Measurements from ENCODE around the gene SST. TPM values are rescaled to one million over a fixed set of nuclear protein-coding genes. Genes with fewer than 3 reads are reported as not detected.

The SST gene
- total and polyA plus RNA-seq, 10 of the 15 experiments (the other 5 are each of a cell fraction or from before 2014, with no cell fraction given) = 0.35 to 0.38 TPM; not detected in 8

DNA sequence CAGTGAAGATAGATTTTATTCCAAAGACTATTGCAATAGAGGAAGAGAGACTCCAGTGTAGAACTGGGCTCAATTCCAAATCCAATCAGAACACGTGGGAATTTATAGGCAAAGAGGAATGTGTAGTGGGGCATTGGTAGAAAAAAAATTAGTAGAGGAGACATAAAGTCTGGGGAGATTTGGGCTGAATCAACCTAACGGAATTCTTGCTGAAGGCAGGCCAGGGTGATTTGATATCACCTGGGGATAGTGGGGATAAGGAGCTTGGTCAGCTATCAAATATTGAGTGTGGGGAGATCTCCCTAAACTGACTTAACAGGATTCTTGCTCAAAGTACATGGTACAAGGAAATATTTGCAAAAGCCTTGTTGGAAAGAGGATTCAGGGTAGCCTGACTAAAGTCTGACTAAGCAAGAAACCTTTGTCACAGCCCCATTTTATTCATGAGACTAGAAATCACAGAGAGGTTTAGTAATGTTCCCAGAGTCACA is 29.6 kb downstream of the SST start:
- Histone ChIP-seq H3K36me3 (ENCODE audit: control insufficient read depth in 2 of 2, insufficient read depth in 2 of 2, low read length in 1 of 2) (no peaks in the 10 kb centered on the region), H3K4me3 (no peak overlapping the region), H3K27me3 (replicated peaks in 1 of 2; ENCODE audit: control insufficient read depth in 2 of 2, insufficient read depth in 2 of 2, low read length in 1 of 2) (no peaks in the 10 kb centered on the region; a peak in 2 of 4 replicates), H3K27ac (ENCODE audit: control insufficient read depth, insufficient read depth) (no peak overlapping the region), H3K4me2 (ENCODE audit: control insufficient read depth, insufficient read depth) (no peak overlapping the region), H2AFZ (ENCODE audit: control insufficient read depth, low read depth, low read length) (no peak overlapping the region), H3K9ac (ENCODE audit: control insufficient read depth, insufficient read depth, low read length) (no peak overlapping the region), H3K79me2 (ENCODE audit: control insufficient read depth, insufficient read depth, low read length) (no peaks in the 10 kb centered on the region), H3K4me1 (ENCODE audit: control insufficient read depth, insufficient read depth, low read length) (no peaks in the 10 kb centered on the region), H4K20me1 (ENCODE audit: control insufficient read depth, insufficient read depth) (no peaks in the 10 kb centered on the region), H3K9me3 (replicated peaks; ENCODE audit: control insufficient read depth, insufficient read depth, low read length) (no peaks in the 10 kb centered on the region)
- WGBS (ENCODE audit: insufficient coverage, insufficient replicate concordance, low lambda C conversion rate, missing lambda C conversion rate) = 31% methylated on average over 2 of the region's 2 CpGs
- intact Hi-C loops (cut with micrococcal nuclease; ENCODE audit: unreplicated experiment) = no loop called here
- POLR2A ChIA-PET = no interaction called here
- no TSS peak for BruUV-seq (replicated peaks)
- DNase-seq (ENCODE audit: low read depth, low spot score) = no peak
- in situ Hi-C loops (cut with MboI) = no loop called here
- no peak for FAIRE-seq
- CTCF ChIA-PET = interaction anchor here (0.9 to 2.4 kb wide), 2 partner anchors 24 to 44 kb away, joined by 3 to 10 read pairs; no protein-coding TSS in a partner anchor
- no peak for ATAC-seq
- RAD21 ChIA-PET (ENCODE audit: unreplicated experiment) = no interaction called here
- SMC1A ChIA-PET (ENCODE audit: uncharacterized antibody, unreplicated experiment) = interaction anchor here (0.7 to 1.1 kb wide), 2 partner anchors 16 to 25 kb away, joined by 3 read pairs; no protein-coding TSS in a partner anchor
- TF ChIP-seq, protein P1, sequence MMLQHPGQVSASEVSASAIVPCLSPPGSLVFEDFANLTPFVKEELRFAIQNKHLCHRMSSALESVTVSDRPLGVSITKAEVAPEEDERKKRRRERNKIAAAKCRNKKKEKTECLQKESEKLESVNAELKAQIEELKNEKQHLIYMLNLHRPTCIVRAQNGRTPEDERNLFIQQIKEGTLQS (IDR thresholded peaks at IDR 0.05; ENCODE audit: borderline replicate concordance, extremely low read depth, low read depth, low read length) = no peak
- TF ChIP-seq, protein P2, sequence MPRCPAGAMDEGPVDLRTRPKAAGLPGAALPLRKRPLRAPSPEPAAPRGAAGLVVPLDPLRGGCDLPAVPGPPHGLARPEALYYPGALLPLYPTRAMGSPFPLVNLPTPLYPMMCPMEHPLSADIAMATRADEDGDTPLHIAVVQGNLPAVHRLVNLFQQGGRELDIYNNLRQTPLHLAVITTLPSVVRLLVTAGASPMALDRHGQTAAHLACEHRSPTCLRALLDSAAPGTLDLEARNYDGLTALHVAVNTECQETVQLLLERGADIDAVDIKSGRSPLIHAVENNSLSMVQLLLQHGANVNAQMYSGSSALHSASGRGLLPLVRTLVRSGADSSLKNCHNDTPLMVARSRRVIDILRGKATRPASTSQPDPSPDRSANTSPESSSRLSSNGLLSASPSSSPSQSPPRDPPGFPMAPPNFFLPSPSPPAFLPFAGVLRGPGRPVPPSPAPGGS (IDR thresholded peaks at IDR 0.05; ENCODE audit: borderline replicate concordance, insufficient read depth, low read depth, low read length, poor library complexity, severe bottlenecking) = no peak
- TF ChIP-seq, protein P3, sequence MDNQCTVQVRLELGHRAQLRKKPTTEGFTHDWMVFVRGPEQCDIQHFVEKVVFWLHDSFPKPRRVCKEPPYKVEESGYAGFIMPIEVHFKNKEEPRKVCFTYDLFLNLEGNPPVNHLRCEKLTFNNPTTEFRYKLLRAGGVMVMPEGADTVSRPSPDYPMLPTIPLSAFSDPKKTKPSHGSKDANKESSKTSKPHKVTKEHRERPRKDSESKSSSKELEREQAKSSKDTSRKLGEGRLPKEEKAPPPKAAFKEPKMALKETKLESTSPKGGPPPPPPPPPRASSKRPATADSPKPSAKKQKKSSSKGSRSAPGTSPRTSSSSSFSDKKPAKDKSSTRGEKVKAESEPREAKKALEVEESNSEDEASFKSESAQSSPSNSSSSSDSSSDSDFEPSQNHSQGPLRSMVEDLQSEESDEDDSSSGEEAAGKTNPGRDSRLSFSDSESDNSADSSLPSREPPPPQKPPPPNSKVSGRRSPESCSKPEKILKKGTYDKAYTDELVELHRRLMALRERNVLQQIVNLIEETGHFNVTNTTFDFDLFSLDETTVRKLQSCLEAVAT (IDR thresholded peaks at IDR 0.05) = no peak
- TF ChIP-seq ZNF274 (IDR thresholded peaks at IDR 0.05; ENCODE audit: insufficient read depth, insufficient read length) = no peak
- TF ChIP-seq EED (IDR thresholded peaks at IDR 0.05; ENCODE audit: low read depth) = no peak
- TF ChIP-seq, protein P4, sequence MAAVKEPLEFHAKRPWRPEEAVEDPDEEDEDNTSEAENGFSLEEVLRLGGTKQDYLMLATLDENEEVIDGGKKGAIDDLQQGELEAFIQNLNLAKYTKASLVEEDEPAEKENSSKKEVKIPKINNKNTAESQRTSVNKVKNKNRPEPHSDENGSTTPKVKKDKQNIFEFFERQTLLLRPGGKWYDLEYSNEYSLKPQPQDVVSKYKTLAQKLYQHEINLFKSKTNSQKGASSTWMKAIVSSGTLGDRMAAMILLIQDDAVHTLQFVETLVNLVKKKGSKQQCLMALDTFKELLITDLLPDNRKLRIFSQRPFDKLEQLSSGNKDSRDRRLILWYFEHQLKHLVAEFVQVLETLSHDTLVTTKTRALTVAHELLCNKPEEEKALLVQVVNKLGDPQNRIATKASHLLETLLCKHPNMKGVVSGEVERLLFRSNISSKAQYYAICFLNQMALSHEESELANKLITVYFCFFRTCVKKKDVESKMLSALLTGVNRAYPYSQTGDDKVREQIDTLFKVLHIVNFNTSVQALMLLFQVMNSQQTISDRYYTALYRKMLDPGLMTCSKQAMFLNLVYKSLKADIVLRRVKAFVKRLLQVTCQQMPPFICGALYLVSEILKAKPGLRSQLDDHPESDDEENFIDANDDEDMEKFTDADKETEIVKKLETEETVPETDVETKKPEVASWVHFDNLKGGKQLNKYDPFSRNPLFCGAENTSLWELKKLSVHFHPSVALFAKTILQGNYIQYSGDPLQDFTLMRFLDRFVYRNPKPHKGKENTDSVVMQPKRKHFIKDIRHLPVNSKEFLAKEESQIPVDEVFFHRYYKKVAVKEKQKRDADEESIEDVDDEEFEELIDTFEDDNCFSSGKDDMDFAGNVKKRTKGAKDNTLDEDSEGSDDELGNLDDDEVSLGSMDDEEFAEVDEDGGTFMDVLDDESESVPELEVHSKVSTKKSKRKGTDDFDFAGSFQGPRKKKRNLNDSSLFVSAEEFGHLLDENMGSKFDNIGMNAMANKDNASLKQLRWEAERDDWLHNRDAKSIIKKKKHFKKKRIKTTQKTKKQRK (IDR thresholded peaks at IDR 0.05; ENCODE audit: low read depth, low read length) = no peak
- no peak for TF ChIP-seq LARP7 (IDR thresholded peaks at IDR 0.05)
- no peak for TF ChIP-seq NR2C1 (IDR thresholded peaks at IDR 0.05)
- no peak for TF ChIP-seq STAT1 (conservative IDR thresholded peaks at IDR 0.05)
- no peak for TF ChIP-seq RAD21 (IDR thresholded peaks at IDR 0.05; ENCODE audit: insufficient read depth, low read depth, low read length)
- TF ChIP-seq, protein P5, sequence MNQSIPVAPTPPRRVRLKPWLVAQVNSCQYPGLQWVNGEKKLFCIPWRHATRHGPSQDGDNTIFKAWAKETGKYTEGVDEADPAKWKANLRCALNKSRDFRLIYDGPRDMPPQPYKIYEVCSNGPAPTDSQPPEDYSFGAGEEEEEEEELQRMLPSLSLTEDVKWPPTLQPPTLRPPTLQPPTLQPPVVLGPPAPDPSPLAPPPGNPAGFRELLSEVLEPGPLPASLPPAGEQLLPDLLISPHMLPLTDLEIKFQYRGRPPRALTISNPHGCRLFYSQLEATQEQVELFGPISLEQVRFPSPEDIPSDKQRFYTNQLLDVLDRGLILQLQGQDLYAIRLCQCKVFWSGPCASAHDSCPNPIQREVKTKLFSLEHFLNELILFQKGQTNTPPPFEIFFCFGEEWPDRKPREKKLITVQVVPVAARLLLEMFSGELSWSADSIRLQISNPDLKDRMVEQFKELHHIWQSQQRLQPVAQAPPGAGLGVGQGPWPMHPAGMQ (IDR thresholded peaks at IDR 0.05; ENCODE audit: borderline replicate concordance) = no peak
- TF ChIP-seq, protein P6, sequence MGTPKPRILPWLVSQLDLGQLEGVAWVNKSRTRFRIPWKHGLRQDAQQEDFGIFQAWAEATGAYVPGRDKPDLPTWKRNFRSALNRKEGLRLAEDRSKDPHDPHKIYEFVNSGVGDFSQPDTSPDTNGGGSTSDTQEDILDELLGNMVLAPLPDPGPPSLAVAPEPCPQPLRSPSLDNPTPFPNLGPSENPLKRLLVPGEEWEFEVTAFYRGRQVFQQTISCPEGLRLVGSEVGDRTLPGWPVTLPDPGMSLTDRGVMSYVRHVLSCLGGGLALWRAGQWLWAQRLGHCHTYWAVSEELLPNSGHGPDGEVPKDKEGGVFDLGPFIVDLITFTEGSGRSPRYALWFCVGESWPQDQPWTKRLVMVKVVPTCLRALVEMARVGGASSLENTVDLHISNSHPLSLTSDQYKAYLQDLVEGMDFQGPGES (IDR thresholded peaks at IDR 0.05) = no peak
- no peak for TF ChIP-seq BHLHE40 (IDR thresholded peaks at IDR 0.05; ENCODE audit: borderline replicate concordance in 1 of 2, low read depth in 2 of 2, low read length in 1 of 2)
- no peak for TF ChIP-seq CREB1 (IDR thresholded peaks at IDR 0.05; ENCODE audit: low read depth)
- no peak for TF ChIP-seq HDAC2 (IDR thresholded peaks at IDR 0.05)
- TF ChIP-seq BCL11A (IDR thresholded peaks at IDR 0.05; ENCODE audit: low read depth, low read length) = no peak

Data from GM12878 (cell line).